HG02981 (cell line): Measurements from ENCODE around the gene PAPPA.

Experiments used
- ATAC-seq: cut with Tn5 transposase; IDR thresholded peaks from one replicate; pipeline ENCODE4 v1.9.1; 2021; ENCODE audit warnings: mild to moderate bottlenecking, moderate library complexity; ENCODE audit not compliant: unreplicated experiment

PAPPA gene

GRCh38 chr9:116153765-116154333, at the start of gene PAPPA:
PAPPA (plus strand) TSS chr9:116153791; CDS start chr9:116154173, 382 bp downstream.
- no peak for ATAC-seq

- ATAC-seq = no peak
These were observed 49.4 kb upstream of the PAPPA start for GRCh38 chr9:116103976-116104820.

- no peak for ATAC-seq
These were observed 41.4 kb upstream of the PAPPA start for GRCh38 chr9:116112236-116112635.

GRCh38 chr9:116115761-116116353, 37.7 kb upstream of the PAPPA start:
- no peak for ATAC-seq

GRCh38 chr9:116116393-116116792, 37.2 kb upstream of the PAPPA start:
- no peak for ATAC-seq

GRCh38 chr9:116123171-116123570, 30.4 kb upstream of the PAPPA start:
- ATAC-seq = no peak

- no peak for ATAC-seq
These were observed 29.0 kb upstream of the PAPPA start for GRCh38 chr9:116124472-116125040.

- ATAC-seq = no peak
These were observed 20.4 kb upstream of the PAPPA start for GRCh38 chr9:116133163-116133562.

- ATAC-seq = no peak
These were observed 18.6 kb upstream of the PAPPA start for GRCh38 chr9:116134975-116135374.

- ATAC-seq = no peak
These were observed 16.6 kb upstream of the PAPPA start for GRCh38 chr9:116137010-116137409.

- ATAC-seq = no peak
These were observed 16.0 kb upstream of the PAPPA start for GRCh38 chr9:116137581-116137980.

- ATAC-seq = no peak
These were observed 11.6 kb upstream of the PAPPA start for GRCh38 chr9:116141864-116142561.

- no peak for ATAC-seq
These were observed 10.7 kb upstream of the PAPPA start for GRCh38 chr9:116142706-116143492.

- no peak for ATAC-seq
These were observed 9.6 kb upstream of the PAPPA start for GRCh38 chr9:116144038-116144437.

GRCh38 chr9:116144555-116144954, 9.0 kb upstream of the PAPPA start:
- no peak for ATAC-seq

- ATAC-seq = no peak
These were observed 8.6 kb upstream of the PAPPA start for GRCh38 chr9:116145036-116145435.

GRCh38 chr9:116147821-116148220, 5.8 kb upstream of the PAPPA start:
- no peak for ATAC-seq

GRCh38 chr9:116149844-116150243, 3.7 kb upstream of the PAPPA start:
- ATAC-seq = no peak

- no peak for ATAC-seq
These were observed 2.4 kb upstream of the PAPPA start for GRCh38 chr9:116151199-116151598.

- no peak for ATAC-seq
These were observed 1.6 kb upstream of the PAPPA start for GRCh38 chr9:116151966-116152381.
